GM19035 (cell line): ENCODE data around the gene CHST7.
A peak's percentile ranks its signal among the peaks of the same experiment; 100 is the strongest.
"Not testable (repeated sequence)": the region's sequence is repeated elsewhere in the genome, so short reads cannot be mapped to it uniquely, and the experiment has no call there.

Experiments
- ATAC-seq: cut with Tn5 transposase; IDR thresholded peaks from one replicate; pipeline ENCODE4 v1.9.1; 2021; ENCODE audit not compliant: unreplicated experiment

Gene CHST7, protein sequence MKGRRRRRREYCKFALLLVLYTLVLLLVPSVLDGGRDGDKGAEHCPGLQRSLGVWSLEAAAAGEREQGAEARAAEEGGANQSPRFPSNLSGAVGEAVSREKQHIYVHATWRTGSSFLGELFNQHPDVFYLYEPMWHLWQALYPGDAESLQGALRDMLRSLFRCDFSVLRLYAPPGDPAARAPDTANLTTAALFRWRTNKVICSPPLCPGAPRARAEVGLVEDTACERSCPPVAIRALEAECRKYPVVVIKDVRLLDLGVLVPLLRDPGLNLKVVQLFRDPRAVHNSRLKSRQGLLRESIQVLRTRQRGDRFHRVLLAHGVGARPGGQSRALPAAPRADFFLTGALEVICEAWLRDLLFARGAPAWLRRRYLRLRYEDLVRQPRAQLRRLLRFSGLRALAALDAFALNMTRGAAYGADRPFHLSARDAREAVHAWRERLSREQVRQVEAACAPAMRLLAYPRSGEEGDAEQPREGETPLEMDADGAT

DNA sequence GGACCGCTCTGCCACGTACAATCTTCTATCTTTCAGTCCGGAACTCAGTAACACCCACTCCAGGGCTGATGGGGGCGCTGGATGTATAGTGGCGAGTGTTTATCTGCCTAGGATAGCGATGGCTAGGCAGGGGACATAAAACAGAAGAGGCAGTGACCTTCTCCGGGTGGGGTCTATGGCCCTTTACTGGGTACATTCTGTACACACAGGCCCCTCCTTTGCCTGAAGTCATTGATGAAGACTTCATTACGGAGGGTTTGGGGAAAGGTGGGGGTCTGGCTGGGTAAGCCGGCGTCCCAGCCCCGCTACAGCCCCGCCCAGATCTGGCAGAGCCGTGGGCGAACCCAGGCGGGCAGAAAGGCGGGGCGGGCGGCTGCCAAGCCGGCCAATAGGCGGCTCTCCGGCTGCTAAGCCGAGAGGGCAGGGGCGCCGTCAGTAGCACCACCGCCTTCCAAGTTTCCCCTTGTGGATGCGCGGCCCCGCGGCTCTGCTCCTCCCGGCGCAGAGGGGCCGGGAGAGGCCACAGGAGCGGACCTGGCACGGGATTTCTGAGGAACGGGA lies at the start of gene CHST7:
TSS of gene CHST7 (plus strand) at position 435 of the 561 bp plus-strand sequence. CDS start 167 bp downstream, outside the sequence.
- ATAC-seq: peak; percentile 46

DNA sequence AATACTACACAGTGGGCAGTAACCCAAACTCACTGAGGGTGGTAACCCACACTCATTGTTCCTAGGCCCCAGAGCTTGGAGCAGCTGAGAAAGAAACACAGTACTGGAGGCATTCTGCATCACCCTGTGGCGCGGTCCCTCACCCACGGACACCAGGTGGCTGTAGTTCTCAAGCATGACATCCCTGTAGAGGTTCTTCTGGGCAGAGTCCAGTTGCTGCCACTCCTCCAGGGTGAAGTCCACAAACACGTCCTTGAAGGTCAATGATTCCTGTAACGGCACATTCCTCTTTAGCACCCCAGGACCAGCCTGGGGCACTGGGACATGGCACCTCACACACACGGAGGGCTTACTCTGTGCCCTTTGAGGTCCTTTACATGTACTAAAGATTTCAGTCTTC lies 44.9 kb upstream of the CHST7 start:
- ATAC-seq: not testable (repeated sequence)

DNA sequence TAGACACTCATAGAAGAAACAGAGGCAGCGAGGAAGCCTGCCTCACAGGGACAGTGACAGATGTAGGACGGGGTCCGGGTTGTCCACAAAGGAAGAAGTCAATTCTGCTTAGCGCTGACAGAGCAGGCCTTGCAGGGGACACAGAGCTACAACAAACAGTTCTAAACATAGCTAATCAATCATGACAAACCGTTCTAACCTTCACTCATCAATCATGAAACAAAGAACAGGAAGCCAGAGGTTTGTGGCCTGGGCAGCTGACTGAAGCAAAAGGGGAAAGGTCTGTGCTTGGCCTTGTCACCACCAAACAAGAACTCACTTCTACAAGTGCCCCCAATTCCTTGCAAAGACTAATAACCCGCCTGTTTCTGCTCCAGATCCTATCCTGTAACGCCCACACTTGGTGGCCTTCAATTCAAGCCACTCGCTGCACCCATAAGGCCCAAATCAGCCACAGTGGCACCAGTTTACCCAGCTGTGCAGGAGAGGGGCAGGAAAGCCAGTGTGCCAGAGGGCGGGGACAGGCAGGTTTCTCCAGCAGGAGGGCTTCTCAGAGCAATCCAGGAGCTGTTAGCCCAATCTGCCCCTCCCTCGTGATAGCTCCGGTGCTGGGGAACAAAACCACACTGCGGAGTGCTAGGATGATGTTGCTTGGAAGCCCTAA lies 43.7 kb upstream of the CHST7 start:
- ATAC-seq: not testable (repeated sequence)

DNA sequence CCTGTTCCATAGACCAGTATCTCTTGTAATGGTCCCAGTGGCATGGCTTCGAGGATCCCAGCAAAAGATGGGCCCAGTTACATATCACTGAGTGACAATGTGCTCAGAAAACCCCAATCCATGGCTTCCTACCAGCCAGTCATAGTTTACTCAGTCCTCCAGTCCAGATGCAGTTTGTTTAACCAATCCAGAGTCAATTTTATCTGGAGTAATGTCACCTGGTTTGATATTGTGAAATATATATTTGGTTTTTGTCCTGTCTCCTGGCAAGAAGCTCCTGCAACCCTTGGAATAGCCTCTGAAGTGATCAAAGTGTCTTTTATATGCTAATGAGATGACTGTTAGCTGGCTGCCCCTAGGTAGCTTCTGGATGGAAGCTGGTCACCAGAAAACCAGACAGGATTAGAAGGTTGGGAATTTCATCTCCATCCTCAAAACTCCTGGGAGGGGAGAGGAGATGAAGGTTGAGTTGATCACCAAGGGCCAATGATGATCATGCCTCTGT lies 43.1 kb upstream of the CHST7 start:
- ATAC-seq: not testable (repeated sequence)

DNA sequence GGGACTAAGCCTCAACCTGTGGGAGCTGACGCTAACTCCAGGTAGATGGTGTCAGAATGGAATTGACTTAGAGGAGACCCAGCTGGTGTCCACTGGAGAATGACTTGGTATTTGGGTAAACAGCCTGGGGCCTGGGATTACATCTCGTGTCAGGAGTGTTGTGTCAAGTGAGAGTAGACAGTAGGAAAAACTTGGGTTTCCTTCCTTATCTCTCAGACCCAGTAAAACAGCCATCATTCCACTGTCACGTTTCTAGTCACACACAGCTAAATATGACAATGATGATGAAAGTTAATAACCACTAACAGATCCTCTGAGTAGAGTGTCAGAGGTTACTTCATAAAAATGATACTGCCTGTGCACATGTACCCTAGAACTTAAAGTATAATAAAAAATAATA lies 42.1 kb upstream of the CHST7 start:
- ATAC-seq: no peak

DNA sequence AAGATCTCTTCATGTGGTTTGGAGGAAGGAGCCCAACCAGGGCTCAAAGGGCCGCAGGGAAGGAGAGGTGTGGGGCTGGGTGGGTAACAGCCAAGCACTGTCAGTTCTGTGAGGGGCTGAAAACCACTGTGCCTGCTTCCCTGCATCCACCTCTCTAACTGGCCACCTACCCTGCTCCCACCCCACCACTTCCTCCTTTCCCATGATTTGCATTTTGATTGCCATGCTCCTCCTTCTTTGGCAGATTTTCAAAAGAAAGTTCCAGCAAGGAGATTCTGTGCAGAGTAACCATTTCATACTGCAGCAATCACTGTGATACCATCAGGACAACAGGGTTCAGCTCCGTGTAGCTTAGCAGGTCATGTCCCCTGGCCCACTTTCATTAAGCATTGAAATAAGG lies 30.1 kb upstream of the CHST7 start:
- ATAC-seq: no peak

DNA sequence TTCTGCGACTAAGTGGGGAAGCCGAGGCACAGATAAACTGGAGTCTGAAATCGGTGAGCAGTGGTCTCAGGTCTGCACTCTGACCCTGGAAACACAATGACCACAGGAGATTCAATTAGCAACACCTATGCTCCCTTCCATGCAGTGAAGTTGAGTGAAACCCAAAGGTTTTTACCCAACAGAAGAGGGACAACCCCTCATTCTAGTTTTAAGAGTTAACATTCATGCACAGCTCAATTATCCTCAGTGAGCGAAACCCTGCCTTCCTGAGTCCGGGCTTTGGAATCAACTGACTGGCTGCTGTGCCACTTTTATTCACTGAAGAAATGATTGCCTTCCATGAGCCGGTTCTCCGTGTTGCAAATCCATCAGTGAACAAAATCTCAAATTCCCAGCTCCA lies 29.0 kb upstream of the CHST7 start:
- not testable (repeated sequence) for ATAC-seq

DNA sequence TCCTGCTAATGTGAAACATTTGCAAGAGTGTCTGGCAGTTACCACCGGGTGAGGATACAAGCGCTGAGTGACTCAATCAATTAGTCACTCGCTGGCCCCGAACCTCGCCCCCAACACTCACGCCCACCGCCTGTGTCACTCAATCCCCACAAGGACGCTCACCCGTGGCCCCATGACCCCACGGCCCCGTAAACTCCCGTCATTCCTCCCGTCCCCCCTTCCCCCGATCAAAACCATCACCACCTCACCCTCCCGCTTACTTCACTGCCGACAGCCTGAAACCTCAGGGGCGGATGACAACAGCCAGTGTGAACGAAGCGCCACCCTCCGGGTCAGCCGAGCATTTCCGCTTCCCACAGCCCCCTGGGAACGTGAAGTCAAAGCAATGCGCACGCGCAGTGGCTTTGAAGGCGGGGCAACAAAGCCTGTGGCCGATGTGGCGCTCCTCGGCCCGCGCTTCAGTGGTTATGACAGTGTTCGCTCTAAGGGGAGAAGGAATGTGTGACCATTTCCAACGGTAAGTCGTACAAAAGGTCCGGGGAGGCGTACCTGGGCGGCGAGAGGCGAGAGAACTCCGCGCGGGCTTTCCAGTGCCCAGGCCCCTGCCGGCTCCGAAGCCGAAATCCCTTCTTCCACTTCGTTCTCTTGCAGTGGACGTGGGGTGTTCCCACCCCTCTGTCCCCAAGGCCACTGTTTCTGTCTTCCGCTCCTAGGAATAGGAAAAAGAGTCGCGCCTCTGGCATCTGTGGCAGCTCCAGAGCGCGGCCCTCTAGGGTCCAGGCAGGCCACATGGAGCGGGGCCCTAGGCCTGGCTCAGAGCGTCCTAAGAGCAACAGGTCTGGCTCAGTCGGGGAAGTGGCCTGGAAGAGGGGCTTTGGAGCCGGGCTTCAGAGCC lies 28.2 kb upstream of the CHST7 start, which contains the start of gene ZNF674:
TSS of gene ZNF674 (minus strand) at position 311 of the 895 bp plus-strand sequence. CDS start 3,334 bp downstream, outside the sequence.
- ATAC-seq: peak; percentile 89

DNA sequence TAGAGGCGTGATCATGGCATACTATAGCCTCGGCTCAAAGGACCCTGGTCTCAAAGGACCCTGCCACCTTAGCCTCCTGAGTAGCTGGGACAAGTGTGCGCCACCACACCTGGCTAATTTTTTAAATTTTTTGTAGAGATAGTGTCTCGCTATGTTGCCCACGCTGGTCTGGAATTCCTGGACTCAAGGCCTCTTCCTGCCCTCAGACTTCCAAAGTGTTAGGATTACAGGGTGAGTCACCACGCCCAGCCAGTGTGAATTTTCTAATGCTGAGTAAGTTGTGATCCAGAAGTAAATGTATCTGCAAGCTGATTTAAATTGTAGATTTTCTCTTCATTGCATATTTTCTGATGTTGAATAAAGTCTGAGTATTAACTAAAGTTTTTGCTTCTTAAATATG lies 25.7 kb upstream of the CHST7 start:
- ATAC-seq: no peak

DNA sequence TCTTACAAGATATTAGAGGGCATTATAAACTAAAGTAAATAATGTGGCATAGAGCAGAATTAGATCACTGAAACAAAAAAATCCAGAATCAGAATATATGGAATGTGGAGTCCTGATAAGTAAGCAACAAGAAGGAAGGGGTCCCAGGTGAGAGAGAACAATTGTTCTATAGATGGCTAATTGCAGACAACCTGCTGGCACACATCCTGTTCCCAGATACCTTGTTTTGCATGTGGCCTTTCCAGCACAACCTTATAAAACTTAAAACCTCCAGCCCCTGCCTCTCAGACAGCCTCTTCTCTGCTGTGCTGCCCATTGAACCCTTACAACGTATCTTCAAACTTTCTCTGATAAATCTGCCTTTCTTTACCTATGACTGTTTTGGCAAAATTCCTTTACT lies 23.7 kb upstream of the CHST7 start:
- no peak for ATAC-seq

DNA sequence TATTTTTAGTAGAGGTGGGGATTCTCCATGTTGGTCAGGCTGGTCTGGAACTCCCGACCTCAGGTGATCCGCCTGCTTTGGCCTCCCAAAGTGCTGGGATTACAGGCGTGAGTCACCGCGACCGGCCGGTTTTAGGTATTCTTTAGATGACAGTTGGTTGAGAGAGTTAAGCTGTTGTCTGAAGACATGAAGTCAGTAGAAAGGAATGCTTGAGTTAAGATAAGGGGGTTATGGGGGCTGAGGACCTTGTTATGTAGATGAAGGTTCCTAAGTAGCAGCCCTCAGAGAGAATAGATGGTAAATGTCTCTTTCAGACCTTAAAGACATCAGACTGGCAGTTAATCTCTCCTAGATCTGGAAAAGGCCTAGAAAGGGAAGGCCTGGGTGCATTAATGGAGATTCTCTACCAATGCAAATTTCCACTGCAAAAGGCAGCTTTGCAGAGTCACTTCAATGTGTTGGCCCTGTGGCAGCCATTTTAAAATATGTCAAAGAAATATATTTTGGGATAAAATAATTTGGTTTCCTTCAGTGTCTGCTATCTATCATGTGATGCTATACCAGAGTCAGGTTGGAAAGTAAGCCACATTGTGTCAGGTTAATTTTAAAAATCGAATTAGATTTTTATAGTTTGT lies 22.0 kb upstream of the CHST7 start:
- ATAC-seq: no peak

DNA sequence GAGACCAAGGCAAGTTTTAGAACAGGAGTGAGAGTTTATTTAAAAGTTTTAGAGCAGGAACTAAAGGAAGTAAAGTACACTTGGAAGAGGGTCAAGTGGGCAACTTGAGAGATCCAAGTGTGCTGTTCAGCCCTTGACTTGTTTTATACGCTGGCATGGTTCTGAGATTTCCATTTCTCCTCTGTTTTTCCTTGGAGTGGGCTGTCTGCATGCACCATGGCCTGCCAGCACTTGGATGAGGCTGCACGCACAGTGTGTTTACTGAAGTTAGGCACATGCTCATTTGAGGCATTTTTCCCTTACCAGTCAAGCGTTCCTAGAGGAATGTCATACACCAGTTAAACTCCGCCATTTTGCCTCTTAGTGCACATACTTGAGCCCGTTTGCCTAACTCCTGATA lies 19.6 kb upstream of the CHST7 start:
- no peak for ATAC-seq

DNA sequence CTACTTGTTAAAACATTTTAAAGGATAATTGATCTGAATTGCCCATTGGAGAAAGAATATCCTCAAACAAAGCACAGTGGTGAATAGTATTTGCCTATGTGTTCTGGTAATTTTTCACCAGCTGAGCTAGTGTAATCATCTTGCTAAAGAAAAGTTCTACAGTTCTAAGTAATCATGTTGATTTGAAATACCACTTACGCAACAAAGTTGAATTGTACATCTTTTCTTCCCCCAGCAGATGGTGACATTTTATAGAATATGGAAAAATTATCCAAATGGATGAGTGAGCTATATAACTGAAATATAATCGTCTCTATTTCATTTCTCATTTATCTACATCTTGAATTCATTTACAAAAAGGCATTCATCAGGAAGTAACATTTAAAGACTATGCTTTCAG lies 18.6 kb upstream of the CHST7 start:
- no peak for ATAC-seq

DNA sequence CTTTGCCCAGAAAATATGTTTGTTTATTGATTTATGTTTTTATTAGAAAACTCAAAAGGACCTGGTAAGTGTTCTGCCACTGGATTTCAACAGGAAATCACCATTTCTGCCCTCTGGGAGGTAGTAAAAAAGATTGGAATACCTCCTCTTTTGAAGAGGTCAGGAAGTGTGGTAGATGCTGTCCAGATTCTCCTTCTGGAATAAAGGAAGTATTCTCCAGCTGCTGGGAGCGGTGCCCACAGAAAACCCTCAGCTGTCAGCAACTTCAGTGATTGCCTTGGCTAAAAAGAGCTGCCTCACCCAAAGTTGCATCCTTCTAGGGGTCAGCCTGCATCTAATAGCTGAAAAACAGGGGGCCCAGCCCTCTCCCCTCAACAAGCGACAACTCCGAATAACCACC lies 14.5 kb upstream of the CHST7 start:
- ATAC-seq: no peak

DNA sequence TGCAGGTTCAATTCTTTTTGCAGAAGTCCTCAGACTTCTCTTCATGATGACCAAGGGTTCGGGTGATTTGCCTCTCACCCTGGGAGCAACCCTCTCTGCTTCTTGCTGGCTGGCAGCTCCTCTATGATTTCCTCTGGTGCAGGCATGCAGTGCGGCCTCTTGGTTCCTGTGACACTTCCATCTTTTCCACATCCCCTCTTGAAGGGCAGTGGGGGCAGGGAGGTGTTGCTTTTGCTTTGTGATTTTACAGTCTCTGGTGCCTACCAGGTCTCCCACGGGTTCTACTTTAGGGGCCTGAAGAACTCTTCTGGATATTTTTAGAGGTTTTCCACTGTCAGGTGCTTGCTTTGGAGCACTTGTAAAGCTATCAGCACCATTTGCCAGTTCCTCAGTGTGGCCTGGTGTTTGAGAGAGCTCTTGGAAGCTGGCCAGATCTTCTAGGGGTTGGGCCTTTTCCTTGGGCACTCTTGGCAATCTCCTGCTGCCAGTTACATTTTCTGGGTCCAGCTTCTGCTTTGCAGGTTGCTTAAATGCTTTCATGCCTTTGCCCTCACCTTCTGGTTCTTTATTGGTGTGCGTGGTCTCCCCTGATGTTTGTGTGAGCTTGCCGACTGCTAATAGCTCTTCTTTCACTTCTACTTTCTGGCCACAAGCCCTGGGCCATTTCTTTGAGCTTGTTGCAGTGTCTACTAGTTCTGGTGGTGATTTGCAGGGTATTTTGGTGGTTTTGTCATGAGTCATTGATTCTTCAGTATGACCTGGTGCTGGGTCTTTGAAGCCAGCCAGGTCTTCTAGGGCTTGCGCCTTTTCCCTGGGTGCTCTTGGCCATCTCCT lies 11.5 kb upstream of the CHST7 start:
- ATAC-seq: peak; percentile 99

DNA sequence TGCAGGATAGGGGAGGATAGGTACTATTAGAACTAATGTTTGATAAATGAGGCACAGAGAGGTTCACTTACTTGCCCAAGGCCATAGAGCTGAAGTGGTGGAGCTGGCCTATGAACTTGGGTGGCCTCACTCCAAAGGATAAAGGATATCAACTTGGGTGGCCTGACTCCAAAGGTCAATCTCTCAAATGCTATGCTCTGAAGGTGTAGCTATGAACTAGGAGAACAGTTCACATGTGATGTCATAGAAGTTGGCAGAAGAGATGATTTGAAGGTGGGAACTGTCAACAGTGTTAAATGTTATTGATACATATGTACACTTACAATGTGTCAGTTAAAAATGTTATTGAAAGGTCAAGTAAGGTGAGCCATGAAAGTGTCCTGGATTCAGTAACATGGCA lies 6.2 kb upstream of the CHST7 start:
- ATAC-seq: no peak

DNA sequence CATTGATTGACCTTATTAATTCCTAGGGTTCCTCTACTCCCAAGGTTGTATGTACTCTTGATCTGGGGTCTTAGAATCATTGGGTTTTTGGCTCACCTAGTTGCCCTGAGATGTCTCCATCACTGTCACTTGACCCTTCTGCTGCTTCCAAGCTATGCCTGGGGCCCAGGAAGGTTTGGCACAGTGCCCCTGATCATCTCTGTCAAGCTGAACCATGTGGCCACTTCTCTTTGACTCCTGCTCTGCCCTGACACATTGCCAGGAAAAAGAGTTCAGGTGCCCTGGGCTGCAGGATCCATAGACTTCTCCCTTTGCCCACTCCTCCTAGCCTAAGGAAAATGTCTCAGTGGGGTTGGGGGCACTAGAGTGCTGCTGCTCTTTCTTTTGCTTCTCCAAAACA lies 3.9 kb upstream of the CHST7 start:
- no peak for ATAC-seq

DNA sequence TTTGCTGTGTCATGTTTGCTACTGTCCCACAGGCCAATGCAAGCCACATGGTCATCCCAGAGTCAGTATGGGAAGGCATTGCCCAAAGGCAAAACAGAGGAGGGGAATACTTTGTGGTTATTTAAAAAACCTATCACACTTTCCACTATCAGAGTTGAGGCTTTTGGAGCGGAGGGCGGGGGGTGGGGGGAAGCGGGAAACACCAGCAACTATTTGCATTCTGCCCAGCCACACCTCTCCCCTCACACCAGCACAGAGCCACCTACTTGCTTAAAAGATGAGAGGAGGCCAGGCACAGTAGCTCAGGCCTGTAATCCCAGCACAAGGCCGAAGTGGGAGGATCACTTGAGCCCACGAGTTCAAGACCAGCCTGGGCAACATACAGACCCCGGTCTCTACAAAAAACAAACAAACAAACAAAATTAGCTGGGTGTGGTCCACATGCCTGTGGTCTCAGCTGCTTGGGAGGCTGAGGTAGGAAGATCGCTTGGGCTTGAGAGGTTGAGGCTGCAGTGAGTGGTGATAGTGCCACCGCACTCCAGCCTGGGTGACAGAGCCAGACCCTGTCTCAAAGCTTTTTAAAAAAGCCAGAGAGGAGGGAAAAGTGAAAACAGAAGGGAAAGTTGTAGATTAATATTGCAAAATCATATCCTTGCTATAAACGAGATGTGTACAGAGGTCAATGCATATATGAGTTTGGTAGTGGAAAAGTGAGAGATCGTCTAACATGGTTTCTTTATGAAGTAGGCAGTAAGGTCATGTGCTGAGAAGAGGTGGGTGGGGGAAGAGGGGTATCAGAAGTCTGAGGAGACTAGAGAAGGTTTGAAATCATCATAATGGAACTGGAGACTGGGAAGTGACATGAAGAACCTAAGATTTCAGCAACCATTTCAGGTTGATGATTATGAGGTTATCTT lies 1.9 kb upstream of the CHST7 start:
- no peak for ATAC-seq
